MM.1S (cell line): Measurements from ENCODE around the gene FAM107B.

Experiments
- DNase-seq: peaks from one replicate; pipeline ENCODE4 v3.0.0-alpha.2; 2015
- H2AFZ ChIP-seq: fragments of 300-600 bp; sonication (generic); 2 replicates; pipeline ENCODE4 v1.6.0; 2016; ENCODE audit warnings: antibody characterized with exemption, low read length
- H3F3A ChIP-seq: fragments of 300-600 bp; sonication (generic); 2 replicates; pipeline ENCODE4 v1.6.1; 2016; ENCODE audit warnings: mild to moderate bottlenecking, antibody characterized with exemption, low read length, moderate library complexity, mixed read lengths; ENCODE audit not compliant: insufficient read depth
- H3K27ac ChIP-seq: fragments of 300-600 bp; sonication (generic); 2 replicates; pipeline ENCODE4 v1.5.1; 2016; ENCODE audit warnings: mild to moderate bottlenecking, low read length
- H3K27me3 ChIP-seq: fragments of 300-600 bp; sonication (generic); replicated peaks from 2 replicates; pipeline ENCODE4 v1.6.0; 2016; ENCODE audit warnings: low read length; ENCODE audit not compliant: insufficient read depth
- H3K36me3 ChIP-seq: fragments of 300-600 bp; sonication (generic); replicated peaks from 2 replicates; pipeline ENCODE4 v1.6.1; 2016; ENCODE audit warnings: mild to moderate bottlenecking, low read length, mixed read lengths; ENCODE audit not compliant: insufficient read depth
- H3K4me1 ChIP-seq: fragments of 300-600 bp; sonication (generic); 2 replicates; pipeline ENCODE4 v1.6.1; 2016; ENCODE audit warnings: low read length, mixed read lengths
- H3K4me2 ChIP-seq: fragments of 300-600 bp; sonication (generic); 2 replicates; pipeline ENCODE4 v1.6.0; 2016; ENCODE audit warnings: low read depth, low read length
- H3K4me3 ChIP-seq: fragments of 300-600 bp; sonication (generic); 2 replicates; pipeline ENCODE4 v1.5.1; 2016; ENCODE audit warnings: low read length, mixed read lengths
- H3K79me2 ChIP-seq: fragments of 300-600 bp; sonication (generic); 2 replicates; pipeline ENCODE4 v1.6.1; 2016; ENCODE audit warnings: mixed run types, low read length, mixed read lengths
- H3K9ac ChIP-seq: fragments of 300-600 bp; sonication (generic); 2 replicates; pipeline ENCODE4 v1.6.1; 2016; ENCODE audit warnings: low read length, mixed read lengths
- H3K9me2 ChIP-seq: fragments of 300-600 bp; sonication (generic); replicated peaks from 2 replicates; pipeline ENCODE4 v1.6.1; 2016; ENCODE audit warnings: mild to moderate bottlenecking, low read length, mixed read lengths; ENCODE audit not compliant: insufficient read depth
- H3K9me3 ChIP-seq: fragments of 300-600 bp; sonication (generic); replicated peaks from 2 replicates; pipeline ENCODE4 v1.6.1; 2016; ENCODE audit warnings: mild to moderate bottlenecking, low read length, mixed read lengths; ENCODE audit not compliant: insufficient read depth
- H4K20me1 ChIP-seq: fragments of 300-600 bp; sonication (generic); 2 replicates; pipeline ENCODE4 v1.6.1; 2016; ENCODE audit warnings: mild to moderate bottlenecking, low read length, moderate library complexity, mixed read lengths; ENCODE audit not compliant: insufficient read depth
- CTCF ChIP-seq: fragments of 300-600 bp; sonication (generic); IDR thresholded peaks from 2 replicates; pipeline ENCODE4 v1.5.1; 2016; ENCODE audit warnings: antibody characterized with exemption, low read length, mixed read lengths
- EZH2 ChIP-seq: fragments of 300-600 bp; sonication (generic); optimal IDR thresholded peaks from 2 replicates; pipeline ENCODE3; 2017; ENCODE audit warnings: low read depth, mild to moderate bottlenecking, antibody characterized with exemption, low read length, mixed read lengths
- EZH2phosphoT487 ChIP-seq: fragments of 300-600 bp; sonication (generic); IDR thresholded peaks from 2 replicates; pipeline ENCODE4 v1.6.1; 2018; ENCODE audit warnings: antibody characterized with exemption, low read length

FAM107B gene

GRCh38 chr10:14534152-14534551 is 240.5 kb downstream of the FAM107B start:
- no peak overlapping the region for H3K27ac ChIP-seq
- TF ChIP-seq EZH2phosphoT487 (no peak), EZH2 (no peak), CTCF (no peak)
- no peak overlapping the region for H3K9ac ChIP-seq
- peaks cover 7% of the 10 kb centered on the region; the same call in 1 of the 2 replicates for H3K36me3 ChIP-seq
- no peak for DNase-seq
- H3K9me2 ChIP-seq = no peaks in the 10 kb centered on the region
- no peaks in the 10 kb centered on the region for H3K27me3 ChIP-seq
- H2AFZ ChIP-seq = no peak overlapping the region
- H3F3A ChIP-seq = peaks cover 9% of the 10 kb centered on the region; the same call in 1 of the 2 replicates
- no peaks in the 10 kb centered on the region for H3K9me3 ChIP-seq
- H3K4me3 ChIP-seq = no peak overlapping the region
- H3K4me1 ChIP-seq = peaks cover 18% of the 10 kb centered on the region
- no peak overlapping the region for H3K4me2 ChIP-seq
- H4K20me1 ChIP-seq = no peaks in the 10 kb centered on the region
- peaks cover 100% of the 10 kb centered on the region for H3K79me2 ChIP-seq

DNA sequence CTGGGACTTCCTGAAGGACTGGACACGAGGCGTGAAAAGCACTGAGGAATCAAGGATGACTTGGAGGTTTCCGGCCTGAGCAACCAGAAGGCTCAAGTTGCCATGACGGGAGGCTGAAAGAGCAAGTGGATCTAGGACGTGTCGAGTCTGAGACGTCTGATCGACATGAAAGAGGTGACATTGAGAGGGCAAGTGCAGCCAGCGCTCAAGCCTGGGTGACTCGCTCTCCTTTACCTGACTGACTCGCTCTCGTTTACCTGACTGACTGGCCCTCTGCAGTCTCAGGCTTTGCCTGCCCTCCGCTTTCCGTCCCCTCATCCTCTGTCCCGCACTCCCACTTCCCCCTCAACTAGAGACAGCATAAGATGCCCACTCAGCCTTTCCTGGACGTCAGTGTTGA is 241.4 kb downstream of the FAM107B start:
- no peak overlapping the region for H3K9ac ChIP-seq
- no peak for DNase-seq
- no peaks in the 10 kb centered on the region for H3K27me3 ChIP-seq
- H3K27ac ChIP-seq = no peak overlapping the region
- H3K79me2 ChIP-seq = peaks cover 100% of the 10 kb centered on the region
- H3F3A ChIP-seq = peaks cover 17% of the 10 kb centered on the region
- H3K9me3 ChIP-seq = no peaks in the 10 kb centered on the region
- H3K4me3 ChIP-seq = no peak overlapping the region
- no peak overlapping the region for H3K4me2 ChIP-seq
- TF ChIP-seq EZH2phosphoT487 (no peak), EZH2 (no peak), CTCF (no peak)
- H4K20me1 ChIP-seq = no peaks in the 10 kb centered on the region
- peaks cover 7% of the 10 kb centered on the region; the same call in 1 of the 2 replicates for H3K36me3 ChIP-seq
- no peak overlapping the region for H2AFZ ChIP-seq
- H3K4me1 ChIP-seq = peaks cover 27% of the 10 kb centered on the region
- no peaks in the 10 kb centered on the region for H3K9me2 ChIP-seq

- Histone ChIP-seq H3K9me2 (no peaks in the 10 kb centered on the region), H3K9me3 (no peaks in the 10 kb centered on the region), H3K4me3 (no peak overlapping the region), H3K9ac (no peak overlapping the region), H3K4me2 (no peak overlapping the region), H3K36me3 (peaks cover 7% of the 10 kb centered on the region; the same call in 1 of the 2 replicates), H3F3A (peaks cover 24% of the 10 kb centered on the region), H2AFZ (no peak overlapping the region), H3K79me2 (peaks cover 95% of the 10 kb centered on the region), H3K27ac (no peak overlapping the region), H3K4me1 (peaks cover 32% of the 10 kb centered on the region), H3K27me3 (no peaks in the 10 kb centered on the region), H4K20me1 (no peaks in the 10 kb centered on the region)
- TF ChIP-seq CTCF (no peak), EZH2 (no peak), EZH2phosphoT487 (no peak)
- no peak for DNase-seq
Measured at GRCh38 chr10:14532473-14533251, 242.0 kb downstream of the FAM107B start.
